ENCODE results near the gene POTEF. TPM values are rescaled to one million over a fixed set of nuclear protein-coding genes. Genes with fewer than 3 reads are reported as not detected.
"Not testable (repeated sequence)": the region's sequence is repeated elsewhere in the genome, so short reads cannot be mapped to it uniquely, and the experiment has no call there.

The POTEF gene
- total RNA-seq, 1 experiment from 2014 or later: not detected

DNA sequence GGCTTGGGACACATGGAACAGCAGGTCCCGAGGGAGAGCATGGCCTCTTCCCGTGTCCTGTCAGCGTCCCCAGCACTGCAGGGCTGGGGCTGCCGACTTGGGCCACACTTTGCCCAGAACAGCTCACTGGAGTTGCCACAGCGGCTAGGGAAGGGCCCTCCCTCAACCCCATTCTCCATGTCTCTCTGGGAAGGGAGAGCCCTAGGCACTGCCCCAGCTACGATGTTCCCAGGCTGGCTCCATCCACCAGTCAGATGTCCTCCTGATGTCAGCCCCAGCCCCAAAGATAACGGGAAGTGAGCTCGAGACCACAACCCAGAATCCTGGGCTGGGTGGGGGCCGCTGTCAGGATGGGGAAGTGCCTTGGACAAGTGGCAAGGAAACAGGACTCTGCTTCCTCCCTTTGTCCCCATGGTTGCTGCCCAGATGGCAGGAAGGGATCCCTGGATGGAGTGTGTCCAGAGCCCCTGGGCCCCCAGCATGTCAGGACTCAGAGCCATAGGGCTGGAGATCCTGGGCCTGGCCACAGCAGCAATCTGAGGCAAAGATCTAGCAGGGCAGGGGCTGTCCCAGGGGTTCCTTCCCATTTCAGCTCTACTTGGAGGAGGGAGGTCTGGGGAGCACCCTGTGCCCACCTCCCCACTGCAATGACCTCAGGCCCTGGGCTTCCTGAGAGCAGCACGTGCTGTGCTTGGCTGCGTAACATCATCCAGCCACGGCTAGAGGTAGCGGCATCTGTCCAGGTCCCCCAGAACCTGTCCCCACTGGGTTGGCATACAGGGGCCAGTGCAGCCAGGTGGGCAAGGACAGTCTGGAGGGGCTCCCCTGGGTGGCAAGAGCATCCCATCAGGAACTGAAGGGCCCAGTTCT lies 13.6 kb upstream of the POTEF start:
- H3K27me3 Mint-ChIP-seq (ENCODE audit: unreplicated experiment): peaks cover 11% of the 10 kb centered on the region
- CTCF ChIA-PET; intact Hi-C loops (cut with micrococcal nuclease; ENCODE audit: unreplicated experiment); BruUV-seq (replicated peaks); DNase-seq; H3K9me3 Mint-ChIP-seq (ENCODE audit: low read depth, unreplicated experiment); H3K4me1 Mint-ChIP-seq (ENCODE audit: low read depth, unreplicated experiment); H3K4me3 Mint-ChIP-seq (ENCODE audit: low read depth, unreplicated experiment); H3K27ac Mint-ChIP-seq (ENCODE audit: unreplicated experiment); H3K36me3 Mint-ChIP-seq (ENCODE audit: insufficient read depth, unreplicated experiment): not testable (repeated sequence)

DNA sequence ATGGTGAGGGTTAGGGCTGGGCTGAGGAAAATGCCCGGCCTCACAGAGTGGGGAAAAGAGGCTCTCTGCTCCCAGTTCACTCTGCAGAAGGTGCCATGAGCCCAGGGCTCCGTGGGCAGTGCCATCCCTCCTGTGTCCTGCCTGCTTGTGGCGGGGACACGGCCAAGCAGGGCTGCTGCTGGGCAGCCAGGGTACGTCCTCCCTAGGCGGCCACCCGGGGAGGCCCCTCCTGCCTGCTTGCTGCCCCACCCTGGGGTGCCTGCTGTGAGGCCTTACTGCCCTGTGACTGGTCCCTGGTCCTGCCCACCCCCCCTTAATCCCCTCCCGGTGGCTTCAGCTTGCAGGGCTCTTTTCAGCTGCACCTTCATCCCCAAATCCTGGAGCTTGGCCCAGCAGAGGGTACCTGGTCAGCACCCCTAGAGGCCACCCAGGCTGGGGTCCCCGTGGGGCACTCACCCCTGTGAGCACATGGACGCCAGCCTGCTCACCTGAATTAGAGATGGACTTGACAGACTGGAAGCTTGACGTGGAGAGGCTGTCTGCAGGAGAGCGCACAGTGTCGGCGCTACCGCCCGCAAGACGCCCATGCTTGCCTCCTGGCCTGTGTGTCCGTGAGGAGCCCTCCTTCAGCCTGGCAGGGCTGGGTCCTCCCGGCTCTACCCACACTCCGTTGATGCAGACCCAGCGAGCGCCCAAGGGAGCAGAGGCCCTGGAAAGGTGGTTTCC lies 12.8 kb upstream of the POTEF start:
- H3K36me3 Mint-ChIP-seq (ENCODE audit: insufficient read depth, unreplicated experiment); intact Hi-C loops (cut with micrococcal nuclease; ENCODE audit: unreplicated experiment); H3K4me1 Mint-ChIP-seq (ENCODE audit: low read depth, unreplicated experiment); H3K9me3 Mint-ChIP-seq (ENCODE audit: low read depth, unreplicated experiment); DNase-seq; CTCF ChIA-PET; BruUV-seq (replicated peaks); H3K27ac Mint-ChIP-seq (ENCODE audit: unreplicated experiment); H3K4me3 Mint-ChIP-seq (ENCODE audit: low read depth, unreplicated experiment): not testable (repeated sequence)
- peaks cover 11% of the 10 kb centered on the region for H3K27me3 Mint-ChIP-seq (ENCODE audit: unreplicated experiment)

DNA sequence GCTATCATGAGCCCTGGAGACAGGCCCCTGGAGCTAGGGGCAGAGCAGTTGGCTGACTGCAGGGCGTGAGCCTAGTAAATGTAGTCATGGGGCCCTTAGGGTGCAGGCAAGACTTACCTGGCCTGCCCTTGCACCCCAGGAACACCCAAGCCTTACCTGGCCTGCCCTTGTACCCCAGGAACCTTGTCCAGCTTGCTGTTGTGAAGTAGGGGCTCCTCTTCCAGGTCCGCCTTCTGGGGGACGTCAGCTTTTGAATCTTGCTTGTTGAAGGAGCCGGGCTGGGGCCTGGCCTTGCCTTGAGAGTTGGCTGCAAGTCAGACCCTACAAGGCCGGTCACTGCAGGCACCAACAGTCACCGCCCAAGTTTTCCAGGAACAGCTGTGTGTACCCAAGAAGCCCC lies 12.0 kb upstream of the POTEF start:
- intact Hi-C loops (cut with micrococcal nuclease; ENCODE audit: unreplicated experiment); H3K9me3 Mint-ChIP-seq (ENCODE audit: low read depth, unreplicated experiment); H3K4me3 Mint-ChIP-seq (ENCODE audit: low read depth, unreplicated experiment); H3K4me1 Mint-ChIP-seq (ENCODE audit: low read depth, unreplicated experiment); H3K27ac Mint-ChIP-seq (ENCODE audit: unreplicated experiment); BruUV-seq (replicated peaks); DNase-seq; H3K36me3 Mint-ChIP-seq (ENCODE audit: insufficient read depth, unreplicated experiment); CTCF ChIA-PET: not testable (repeated sequence)
- H3K27me3 Mint-ChIP-seq (ENCODE audit: unreplicated experiment): peaks cover 11% of the 10 kb centered on the region

DNA sequence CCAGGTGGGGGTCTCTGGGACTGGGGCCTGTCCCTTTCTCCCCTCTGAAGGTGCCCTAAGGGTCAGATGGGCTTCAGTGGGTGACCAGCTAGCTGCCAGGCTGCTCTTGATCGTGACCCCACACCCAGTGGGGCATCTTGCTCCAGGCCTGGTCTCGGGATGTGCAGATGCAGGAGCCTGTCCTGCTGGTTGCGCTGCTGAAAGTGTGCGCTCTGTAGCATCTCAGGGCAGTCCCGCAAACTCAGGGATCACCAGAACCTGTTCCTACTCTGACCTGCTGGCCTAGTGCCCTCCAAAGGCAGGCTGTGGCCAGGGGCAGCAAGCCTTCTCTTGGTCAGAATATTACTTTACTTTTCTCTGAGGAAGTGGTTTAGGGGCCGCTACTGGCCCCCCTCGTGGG lies 11.5 kb upstream of the POTEF start:
- H3K9me3 Mint-ChIP-seq (ENCODE audit: low read depth, unreplicated experiment); H3K4me3 Mint-ChIP-seq (ENCODE audit: low read depth, unreplicated experiment); H3K27ac Mint-ChIP-seq (ENCODE audit: unreplicated experiment); H3K36me3 Mint-ChIP-seq (ENCODE audit: insufficient read depth, unreplicated experiment); intact Hi-C loops (cut with micrococcal nuclease; ENCODE audit: unreplicated experiment); CTCF ChIA-PET; BruUV-seq (replicated peaks); H3K4me1 Mint-ChIP-seq (ENCODE audit: low read depth, unreplicated experiment); DNase-seq: not testable (repeated sequence)
- H3K27me3 Mint-ChIP-seq (ENCODE audit: unreplicated experiment): peaks cover 11% of the 10 kb centered on the region

DNA sequence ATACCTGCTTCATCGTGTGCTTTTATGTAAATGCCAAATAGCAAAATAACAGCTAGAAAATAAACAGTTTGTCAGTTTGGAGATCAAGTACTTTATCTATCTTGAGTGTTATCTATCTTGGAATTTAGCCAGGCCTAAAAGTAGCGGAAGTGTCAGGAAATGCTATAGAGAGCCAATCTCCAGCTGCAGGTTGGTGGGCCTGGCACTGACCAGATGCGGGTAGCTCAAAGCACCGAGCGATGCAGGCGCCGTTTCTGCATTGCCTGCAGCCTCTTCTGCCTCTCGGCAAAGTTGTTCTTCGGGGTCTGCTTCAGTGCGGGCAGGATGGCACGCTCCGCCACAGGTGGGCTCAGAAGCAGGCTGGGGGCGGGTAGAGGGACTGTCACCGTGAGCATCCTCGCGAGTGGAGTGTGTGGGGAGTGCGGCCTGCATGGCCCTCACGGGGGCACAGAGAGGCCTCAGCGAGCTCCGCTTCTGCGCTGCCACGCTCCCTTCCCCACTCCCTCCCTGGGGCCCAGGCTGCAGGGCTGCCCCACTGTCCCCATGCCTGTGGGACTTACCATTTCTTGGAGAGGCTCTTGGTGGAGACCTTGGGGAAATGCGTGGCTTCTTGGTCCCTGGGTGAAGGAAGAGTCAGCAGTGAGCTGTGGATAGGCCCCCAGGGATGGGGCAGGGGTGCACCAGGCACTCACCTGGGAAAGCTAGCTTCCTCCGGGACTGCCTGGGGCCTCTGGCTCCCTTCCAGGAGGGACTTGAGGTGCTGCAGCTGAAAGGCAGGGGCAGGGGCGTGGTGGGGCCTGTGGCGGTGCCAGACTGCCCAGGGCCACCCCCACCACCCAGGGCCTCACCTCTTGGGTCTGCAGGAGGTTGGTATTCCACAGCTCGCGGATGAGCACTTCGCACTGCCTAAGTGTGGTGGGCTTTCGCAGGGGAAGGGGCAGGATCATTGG lies 10.6 kb upstream of the POTEF start:
- H3K36me3 Mint-ChIP-seq (ENCODE audit: insufficient read depth, unreplicated experiment); H3K4me1 Mint-ChIP-seq (ENCODE audit: low read depth, unreplicated experiment); H3K9me3 Mint-ChIP-seq (ENCODE audit: low read depth, unreplicated experiment); intact Hi-C loops (cut with micrococcal nuclease; ENCODE audit: unreplicated experiment); CTCF ChIA-PET; DNase-seq; BruUV-seq (replicated peaks); H3K27ac Mint-ChIP-seq (ENCODE audit: unreplicated experiment); H3K4me3 Mint-ChIP-seq (ENCODE audit: low read depth, unreplicated experiment): not testable (repeated sequence)
- peaks cover 11% of the 10 kb centered on the region for H3K27me3 Mint-ChIP-seq (ENCODE audit: unreplicated experiment)

DNA sequence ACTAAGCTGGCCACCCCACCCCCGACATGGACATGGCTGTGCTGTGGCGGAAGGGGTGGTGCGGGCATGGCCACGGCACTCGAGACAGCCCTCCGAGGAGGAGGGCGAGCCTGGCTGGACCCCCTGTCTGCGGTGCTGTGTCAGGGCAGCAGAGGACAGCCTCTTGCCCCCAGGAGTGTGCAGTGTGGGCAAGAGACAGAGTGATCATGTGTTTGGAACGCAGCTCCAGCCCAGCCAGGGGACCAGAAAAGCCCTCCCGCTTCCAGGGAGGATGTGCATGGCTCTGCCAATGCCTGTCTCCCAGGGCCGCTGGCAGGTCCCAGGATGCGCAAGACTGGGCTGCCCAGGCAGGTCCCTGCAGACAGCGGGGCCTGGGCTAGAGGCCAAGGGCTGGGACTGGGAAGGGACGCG lies 9.8 kb upstream of the POTEF start:
- peaks cover 10% of the 10 kb centered on the region for H3K27me3 Mint-ChIP-seq (ENCODE audit: unreplicated experiment)
- CTCF ChIA-PET; H3K4me3 Mint-ChIP-seq (ENCODE audit: low read depth, unreplicated experiment); BruUV-seq (replicated peaks); H3K27ac Mint-ChIP-seq (ENCODE audit: unreplicated experiment); DNase-seq; H3K9me3 Mint-ChIP-seq (ENCODE audit: low read depth, unreplicated experiment); H3K36me3 Mint-ChIP-seq (ENCODE audit: insufficient read depth, unreplicated experiment); intact Hi-C loops (cut with micrococcal nuclease; ENCODE audit: unreplicated experiment); H3K4me1 Mint-ChIP-seq (ENCODE audit: low read depth, unreplicated experiment): not testable (repeated sequence)

DNA sequence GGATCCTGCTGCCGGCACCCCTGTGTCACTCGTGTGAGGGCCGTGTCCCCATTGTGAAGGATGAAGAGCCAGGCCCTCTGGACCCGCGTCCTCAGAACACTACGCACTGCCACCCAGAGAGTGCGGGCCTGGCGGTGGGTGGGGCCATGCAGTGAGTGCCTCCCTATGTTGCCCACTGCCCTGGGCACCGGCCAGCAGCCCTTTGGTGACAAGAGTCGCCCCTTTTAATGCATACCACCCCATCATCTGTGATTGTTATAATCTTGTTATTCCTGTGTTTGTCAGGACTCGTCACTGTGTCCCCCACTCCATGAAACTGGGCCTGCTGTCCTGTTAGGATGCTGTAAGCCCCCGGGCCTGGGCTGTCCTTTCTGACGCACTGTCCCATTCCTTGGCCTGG lies 9.3 kb upstream of the POTEF start:
- H3K9me3 Mint-ChIP-seq (ENCODE audit: low read depth, unreplicated experiment); BruUV-seq (replicated peaks); H3K27me3 Mint-ChIP-seq (ENCODE audit: unreplicated experiment); DNase-seq; H3K36me3 Mint-ChIP-seq (ENCODE audit: insufficient read depth, unreplicated experiment); H3K4me1 Mint-ChIP-seq (ENCODE audit: low read depth, unreplicated experiment); H3K4me3 Mint-ChIP-seq (ENCODE audit: low read depth, unreplicated experiment); H3K27ac Mint-ChIP-seq (ENCODE audit: unreplicated experiment); intact Hi-C loops (cut with micrococcal nuclease; ENCODE audit: unreplicated experiment); CTCF ChIA-PET: not testable (repeated sequence)

DNA sequence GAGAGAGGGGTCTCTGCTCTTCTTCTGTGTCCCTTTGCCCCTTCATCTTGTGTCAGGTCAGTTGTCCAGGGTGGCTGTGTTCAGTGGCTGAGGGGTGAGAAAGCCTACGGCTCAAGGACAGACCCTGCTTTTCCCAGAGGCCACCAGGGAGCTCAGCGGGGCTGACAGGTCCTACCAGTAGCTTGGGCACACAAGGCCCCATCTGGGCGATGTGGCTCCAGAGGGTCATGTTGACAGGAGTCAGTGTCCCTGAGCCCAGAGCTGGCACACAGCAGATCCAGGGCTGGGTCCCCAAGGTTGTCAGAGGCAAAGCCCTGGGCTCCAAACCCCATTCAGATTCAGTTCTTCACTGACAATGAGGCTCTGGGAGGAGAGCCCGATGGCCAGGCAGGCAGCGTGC lies 8.1 kb upstream of the POTEF start:
- CTCF ChIA-PET; H3K27ac Mint-ChIP-seq (ENCODE audit: unreplicated experiment); H3K4me1 Mint-ChIP-seq (ENCODE audit: low read depth, unreplicated experiment); intact Hi-C loops (cut with micrococcal nuclease; ENCODE audit: unreplicated experiment); H3K4me3 Mint-ChIP-seq (ENCODE audit: low read depth, unreplicated experiment); H3K9me3 Mint-ChIP-seq (ENCODE audit: low read depth, unreplicated experiment); DNase-seq; BruUV-seq (replicated peaks); H3K36me3 Mint-ChIP-seq (ENCODE audit: insufficient read depth, unreplicated experiment): not testable (repeated sequence)
- peaks cover 11% of the 10 kb centered on the region for H3K27me3 Mint-ChIP-seq (ENCODE audit: unreplicated experiment)

DNA sequence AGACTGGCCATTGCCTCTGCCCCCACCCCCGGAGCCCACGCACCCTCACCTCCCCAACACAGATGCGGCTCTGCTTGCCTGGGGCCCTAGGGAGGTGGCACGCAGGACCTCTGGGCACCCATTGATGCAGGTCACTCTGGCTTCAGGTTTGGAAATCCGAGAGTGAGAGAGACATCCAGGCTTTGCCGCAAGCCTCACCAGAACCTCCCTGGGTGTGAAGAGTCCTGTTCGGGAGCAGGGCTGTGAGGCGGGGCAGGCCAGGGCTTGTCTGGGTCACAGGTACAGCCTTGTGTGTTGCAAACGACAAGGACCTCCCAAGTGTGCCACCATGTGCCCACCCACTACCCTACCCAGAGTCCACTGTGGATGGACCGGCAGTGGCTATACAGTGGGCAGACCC lies 7.5 kb upstream of the POTEF start:
- H3K27ac Mint-ChIP-seq (ENCODE audit: unreplicated experiment); intact Hi-C loops (cut with micrococcal nuclease; ENCODE audit: unreplicated experiment); H3K36me3 Mint-ChIP-seq (ENCODE audit: insufficient read depth, unreplicated experiment); CTCF ChIA-PET; H3K9me3 Mint-ChIP-seq (ENCODE audit: low read depth, unreplicated experiment); BruUV-seq (replicated peaks); H3K4me1 Mint-ChIP-seq (ENCODE audit: low read depth, unreplicated experiment); DNase-seq; H3K4me3 Mint-ChIP-seq (ENCODE audit: low read depth, unreplicated experiment): not testable (repeated sequence)
- peaks cover 16% of the 10 kb centered on the region for H3K27me3 Mint-ChIP-seq (ENCODE audit: unreplicated experiment)
